Kasumi-1 (cell line): ENCODE results near the gene FAM229A.
"Not testable (repeated sequence)": the region's sequence is repeated elsewhere in the genome, so short reads cannot be mapped to it uniquely, and the experiment has no call there.

Source experiments
- DNase-seq, 2 experiments: peaks; one replicate each; lab custom pipeline; 2025; lab: John Stamatoyannopoulos, UW

The FAM229A gene

DNA sequence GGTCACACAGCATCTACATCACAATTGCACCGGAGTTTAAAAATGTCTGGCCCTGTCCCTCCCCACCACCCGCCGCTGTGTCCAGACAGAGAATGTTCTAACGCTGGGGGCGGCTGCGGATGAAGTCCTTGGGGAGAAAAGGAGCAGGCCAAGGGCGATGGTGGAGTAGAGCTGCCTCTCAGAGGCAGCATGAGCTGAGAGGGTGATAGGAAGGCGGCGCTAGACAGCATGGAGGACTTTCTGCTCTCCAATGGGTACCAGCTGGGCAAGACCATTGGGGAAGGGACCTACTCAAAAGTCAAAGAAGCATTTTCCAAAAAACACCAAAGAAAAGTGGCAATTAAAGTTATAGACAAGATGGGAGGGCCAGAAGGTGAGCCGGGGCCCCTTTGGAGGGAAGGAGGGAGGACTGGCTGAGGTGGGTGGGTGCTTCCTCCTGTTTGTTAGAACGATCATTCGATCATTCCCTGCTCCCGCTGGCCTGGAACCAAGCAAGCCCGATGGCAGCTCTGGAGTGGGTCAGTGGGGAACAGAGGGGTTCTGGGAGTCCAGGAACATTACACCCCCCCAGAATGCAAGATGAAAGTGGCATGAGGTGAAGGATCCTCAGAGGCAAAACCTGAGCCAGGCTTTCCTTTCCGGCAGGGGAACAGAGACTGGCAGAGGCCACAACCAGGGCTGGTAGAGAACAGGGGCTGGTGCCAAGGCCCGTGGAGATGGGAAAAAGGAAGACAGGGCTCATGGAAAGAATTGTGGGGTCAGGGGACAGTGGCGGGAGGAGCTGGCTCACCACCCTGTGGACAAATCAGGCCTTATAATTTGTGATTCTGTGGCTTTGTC lies at the start of gene FAM229A, which contains the start of gene TSSK3:
FAM229A (minus strand) TSS at position 12 of the 840 bp plus-strand sequence. CDS start 394 bp downstream, outside the sequence.
TSSK3 (plus strand) TSS at position 66 of the 840 bp plus-strand sequence; CDS start at position 229, 163 bp downstream.
- no peak for DNase-seq

- no peak for DNase-seq
Measured at GRCh38 chr1:32411261-32411660, 49.0 kb upstream of the FAM229A start.

DNA sequence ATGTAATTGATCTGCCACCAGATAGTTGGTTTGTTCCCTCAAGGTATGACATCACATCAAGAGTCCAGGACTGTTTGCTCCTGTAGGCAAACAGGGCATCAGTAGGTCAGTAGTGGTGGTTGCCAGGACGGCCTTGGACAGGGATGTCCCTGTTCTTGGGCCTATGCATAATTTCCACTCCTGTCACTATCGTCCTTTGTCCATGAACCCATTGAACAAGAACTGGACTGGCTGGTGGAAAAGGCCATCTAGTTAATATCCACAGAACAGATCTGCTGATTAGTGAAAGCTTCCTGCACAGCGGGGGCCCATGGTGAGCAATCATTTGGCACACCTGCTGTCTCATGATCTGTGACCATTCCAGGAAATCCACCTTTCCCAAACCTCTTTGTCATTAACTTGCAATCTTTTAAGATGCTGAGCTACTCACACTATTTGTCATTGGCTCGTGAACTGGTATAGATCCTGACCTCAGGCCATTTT lies 44.4 kb upstream of the FAM229A start:
- no peak for DNase-seq

DNA sequence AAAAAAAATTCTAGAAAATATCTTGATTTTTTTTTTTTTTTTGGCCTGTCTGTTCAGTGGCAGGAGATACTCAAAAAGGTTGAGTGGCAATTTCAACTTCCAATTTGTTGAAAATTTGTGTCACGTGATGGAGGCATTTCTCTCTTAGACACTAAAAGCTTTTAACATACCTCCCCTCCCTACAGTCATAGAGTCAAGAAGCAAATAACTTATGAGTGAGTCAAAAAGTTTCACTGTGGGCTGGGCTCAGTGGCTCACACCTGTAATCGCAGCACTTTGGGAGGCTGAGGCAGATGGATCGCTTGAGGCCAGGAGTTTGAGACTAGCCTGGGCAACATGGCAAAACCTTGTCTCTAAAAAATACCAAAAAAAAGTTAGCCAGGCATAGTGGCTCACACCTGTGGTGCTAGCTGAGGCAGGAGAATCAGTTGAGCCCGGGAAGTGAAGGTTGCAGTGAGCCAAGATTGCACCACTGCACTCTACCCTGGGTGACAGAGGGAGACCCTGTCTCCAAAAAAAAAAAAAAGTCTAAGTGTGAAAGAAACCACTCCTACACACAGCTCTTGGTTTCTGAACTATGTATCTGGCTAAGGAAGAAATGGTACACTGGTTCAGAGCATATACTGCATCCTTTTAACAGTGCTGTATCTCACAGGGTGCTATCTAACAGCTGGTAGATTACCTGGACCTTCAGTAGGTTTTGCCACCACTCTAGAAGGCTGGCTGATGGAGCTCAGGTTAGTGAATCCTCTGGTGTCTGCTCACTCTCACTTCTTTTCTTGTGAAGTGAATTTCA lies 43.6 kb upstream of the FAM229A start:
- no peak for DNase-seq

- no peak for DNase-seq
Measured at GRCh38 chr1:32404946-32405345, 42.7 kb upstream of the FAM229A start.

- DNase-seq, result peak; percentile 54 to 62
Measured at GRCh38 chr1:32400876-32401631, 38.8 kb upstream of the FAM229A start.

DNA sequence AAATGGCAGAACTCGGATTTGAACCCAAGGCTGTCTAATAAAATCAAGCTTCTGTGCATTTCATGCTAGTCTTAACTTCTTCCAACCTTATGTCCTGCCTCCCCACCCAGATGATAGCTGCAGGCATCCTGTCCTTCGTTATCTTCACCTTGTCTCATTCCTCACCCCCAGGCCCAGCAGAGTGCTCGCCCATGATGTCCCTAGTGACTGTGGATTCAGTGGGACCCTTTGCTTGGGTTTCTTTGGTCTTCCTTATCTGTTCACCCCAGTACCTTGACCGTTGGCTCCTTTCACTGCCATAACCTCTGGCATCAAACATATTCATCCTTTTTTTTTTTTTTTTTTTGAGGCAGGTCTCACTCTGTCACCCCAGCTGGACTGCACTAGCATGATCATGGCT lies 37.6 kb upstream of the FAM229A start:
- no peak for DNase-seq

GRCh38 chr1:32398401-32398800 lies 36.1 kb upstream of the FAM229A start:
- no peak for DNase-seq

- DNase-seq, result not testable (repeated sequence)
Measured at GRCh38 chr1:32396524-32396923, 34.2 kb upstream of the FAM229A start.

- peak; percentile 33 to 41 for DNase-seq
Measured at GRCh38 chr1:32394890-32395432, 32.7 kb upstream of the FAM229A start.

GRCh38 chr1:32394141-32394889 lies 32.0 kb upstream of the FAM229A start, which contains the start of gene BSDC1:
Gene BSDC1, minus strand, starts transcription at chr1:32394441. Its CDS starts 27 bp downstream, at chr1:32394414.
- DNase-seq, result peak; percentile 99

- DNase-seq, result peak in 1 of 2 experiments; percentile 34
Measured at GRCh38 chr1:32393832-32394140, 31.5 kb upstream of the FAM229A start.

- DNase-seq, result no peak
Measured at GRCh38 chr1:32393136-32393535, 30.9 kb upstream of the FAM229A start.

- peak; percentile 10 to 29 for DNase-seq
Measured at GRCh38 chr1:32392325-32392724, 30.0 kb upstream of the FAM229A start.

DNA sequence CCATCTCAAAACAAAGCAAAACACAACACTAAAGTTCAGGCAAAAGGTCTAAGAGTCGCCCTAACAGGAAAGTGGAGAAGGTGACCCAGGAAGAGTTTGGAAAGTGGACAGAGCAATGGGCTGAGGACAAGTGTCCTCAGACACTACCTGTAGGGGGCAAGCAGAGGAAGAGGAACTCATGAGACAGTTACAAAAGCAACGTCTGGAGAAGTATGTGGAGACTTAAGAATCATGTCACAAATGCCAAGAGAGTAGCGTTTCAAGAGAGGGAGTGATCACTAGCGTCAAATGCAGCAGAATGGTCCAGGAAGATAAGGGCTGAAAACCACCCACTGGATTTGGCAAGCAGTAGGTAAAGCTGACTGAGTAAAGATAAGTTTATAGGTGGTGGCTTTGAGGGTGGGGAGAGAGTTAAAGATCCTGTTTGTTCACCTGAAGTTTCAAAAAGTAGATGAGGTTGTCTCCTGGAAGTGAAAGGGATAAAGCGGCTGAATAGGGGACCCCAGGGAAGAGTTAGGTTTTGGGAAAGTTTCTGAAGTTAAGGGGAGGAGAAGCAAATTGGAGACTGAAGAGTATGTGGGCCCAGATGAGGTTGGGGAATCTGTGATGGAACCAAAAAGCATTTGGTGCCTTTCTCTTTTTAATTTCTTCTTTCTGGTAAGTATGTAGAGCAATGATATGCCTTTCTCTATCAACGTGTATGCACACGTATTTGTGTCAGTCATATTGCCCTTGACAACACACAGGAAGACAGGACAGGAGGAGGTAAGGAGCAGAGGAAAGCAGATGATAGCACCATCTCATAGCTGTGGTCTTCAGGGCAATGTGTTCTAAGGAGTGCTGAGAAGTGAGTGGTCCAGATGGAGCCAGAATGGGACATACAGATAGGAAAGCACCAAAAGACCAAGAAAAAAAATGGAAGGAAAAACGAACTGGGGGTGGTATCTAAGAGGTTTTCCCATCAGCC lies 28.9 kb upstream of the FAM229A start:
- DNase-seq, result peak; percentile 18 to 28

GRCh38 chr1:32388641-32389040 lies 26.4 kb upstream of the FAM229A start:
- no peak for DNase-seq

DNA sequence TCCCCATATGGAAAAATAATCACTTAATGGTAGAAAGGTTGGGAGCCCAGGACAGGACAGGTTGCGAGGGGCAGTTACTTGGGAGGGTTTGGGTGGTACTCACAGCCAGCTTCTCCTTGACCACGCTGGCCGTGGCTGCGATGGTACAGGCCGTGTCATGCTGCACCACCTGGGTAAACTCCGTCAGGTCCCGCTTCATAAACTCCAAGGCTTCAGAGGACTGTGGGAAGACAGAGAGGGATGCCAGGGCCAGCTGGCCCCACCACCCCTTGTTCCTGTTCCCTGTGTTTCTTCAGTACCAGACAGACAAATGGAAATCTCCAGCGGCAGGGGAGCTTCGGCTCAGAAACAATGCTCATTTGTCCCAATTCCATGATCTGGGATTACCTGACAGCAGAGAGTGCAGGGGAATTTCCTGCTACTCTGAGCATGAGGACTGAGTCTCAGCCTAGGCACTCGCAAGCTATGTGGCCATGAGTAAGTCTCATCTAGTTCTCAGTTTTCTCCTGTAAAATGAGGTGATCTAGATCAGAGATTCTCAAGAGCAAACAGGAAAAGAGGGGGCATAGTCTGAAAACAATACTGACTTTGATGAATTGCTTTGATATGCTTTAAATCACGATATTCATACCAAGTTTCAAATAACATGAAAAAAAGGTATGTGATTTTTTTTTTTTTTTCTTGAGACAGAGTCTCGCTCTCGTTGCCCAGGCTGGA lies 24.5 kb upstream of the FAM229A start:
- DNase-seq, result no peak

GRCh38 chr1:32380057-32380456 lies 17.8 kb upstream of the FAM229A start:
- DNase-seq, result no peak
